K562 (cell line): ENCODE measurements around the gene COQ6. TPM values are rescaled to one million over a fixed set of nuclear protein-coding genes. Genes with fewer than 3 reads are reported as not detected.

ENCODE experiments used
- CUX1 ChIP-seq: fragments of 200-800 bp; sonication (Bioruptor generic); IDR thresholded peaks from 2 replicates; pipeline ENCODE4 v1.6.1; 2016; ENCODE audit warnings: missing genetic modification characterization, missing compliant biosample characterization
- E2F4 ChIP-seq: sonication (generic); formaldehyde crosslinking; IDR thresholded peaks from 2 replicates; pipeline ENCODE4 v1.8.0; 2022; ENCODE audit warnings: mild to moderate bottlenecking, low read depth, missing genetic modification reagents
- EGR1 ChIP-seq: fragments of 450-650 bp; conservative IDR thresholded peaks from 2 replicates; pipeline ENCODE4 v1.6.1; 2017; ENCODE audit warnings: mild to moderate bottlenecking
- HMGN3 ChIP-seq: IDR thresholded peaks from 2 replicates; pipeline ENCODE4 v1.6.1; 2011; ENCODE audit warnings: borderline replicate concordance, low read depth, mild to moderate bottlenecking, mixed read lengths, low read length; ENCODE audit not compliant: insufficient read length; ENCODE audit errors: extremely low read depth
- NR0B1 ChIP-seq: fragments of 450-650 bp; IDR thresholded peaks from one replicate; pipeline ENCODE4 v1.6.1; 2018; ENCODE audit warnings: mild to moderate bottlenecking, moderate library complexity; ENCODE audit not compliant: partially characterized antibody
- POLR2AphosphoS5 ChIP-seq: IDR thresholded peaks from 2 replicates; pipeline ENCODE4 v1.6.1; 2011; ENCODE audit warnings: mild to moderate bottlenecking, low read depth, low read length, moderate library complexity; ENCODE audit not compliant: control insufficient read depth, insufficient read depth
- POLR2G ChIP-seq: fragments of 200-400 bp; formaldehyde crosslinking; IDR thresholded peaks from 2 replicates; pipeline ENCODE4 v1.6.1; 2017; ENCODE audit warnings: low read depth, mild to moderate bottlenecking, antibody characterized with exemption, low read length, moderate library complexity
- RB1 ChIP-seq: fragments of 450-650 bp; IDR thresholded peaks from 2 replicates; pipeline ENCODE4 v1.6.1; 2017; ENCODE audit warnings: low read depth, mild to moderate bottlenecking
- RHOXF2B ChIP-seq: fragments of 250-450 bp; sonication (Bioruptor Pico); conservative IDR thresholded peaks from 2 replicates; pipeline ENCODE4 v1.5.1; 2021
- SIN3A ChIP-seq, 2 experiments: fragments of 150-350 bp in 1 of 2; IDR thresholded peaks; 2 replicates each; pipeline ENCODE4 v1.6.1; 2011 to 2016; ENCODE audit warnings: borderline replicate concordance in 2 of 2, low read depth in 2 of 2, low read length in 2 of 2, mild to moderate bottlenecking in 2 of 2, moderate library complexity in 2 of 2; ENCODE audit not compliant: control insufficient read depth in 1 of 2
- THRB ChIP-seq: fragments of 450-650 bp; formaldehyde crosslinking; conservative IDR thresholded peaks from 2 replicates; pipeline ENCODE4 v1.4.0; 2022; ENCODE audit warnings: mild to moderate bottlenecking, missing genetic modification characterization
- ZBTB7A ChIP-seq: IDR thresholded peaks from 2 replicates; pipeline ENCODE4 v1.6.1; 2011; ENCODE audit warnings: low read depth, mild to moderate bottlenecking, low read length, moderate library complexity, borderline replicate concordance; ENCODE audit not compliant: control insufficient read depth
- ZNF395 ChIP-seq: fragments of 200-800 bp; sonication (Bioruptor generic); IDR thresholded peaks from 2 replicates; pipeline ENCODE4 v1.6.1; 2017; ENCODE audit warnings: missing genetic modification characterization, missing compliant biosample characterization
- polyA plus RNA-seq, 8 experiments: library from polyadenylated mRNA; depleted of rRNA in 4 of 8; stranded (reverse) in 5 of 8; unstranded in 3 of 8; fragments of >200 nt; fragmentation: Nextera tagmentation in 2 of 8; fragmentation: Illumina TruSeq in 1 of 8; extraction: Ambion mirVana in 2 of 8; extraction: Trizol in 1 of 8; gene quantifications; 2 replicates each; pipeline versions ENCODE4 v1.2.1 to v1.2.3, GENCODE V29; 2011 to 2014; ENCODE audit warnings: inconsistent platforms in 1 of 8, missing spikeins in 1 of 8
- total RNA-seq, 7 experiments: library from RNA; depleted of rRNA in 6 of 7; stranded (reverse); fragments of >200 nt in 6 of 7; fragmentation: Illumina TruSeq in 2 of 7; extraction: Trizol in 2 of 7; gene quantifications; 2 replicates each; pipeline versions ENCODE4 v1.2.1 to v1.2.3, GENCODE V29; 2011 to 2021; ENCODE audit warnings: low replicate concordance in 1 of 7

COQ6 gene
- total and polyA plus RNA-seq, 9 of the 15 experiments (the other 6 are each of a cell fraction or from before 2014, with no cell fraction given) = 4.3 to 29.0 (median 11.7) TPM

- TF ChIP-seq ZNF395 (CRISPR knock-in tag) = 0 out of 2 replicates have a peak, but pooled peaks have one; percentile 17
- peak; percentile 73; the same call in 1 of the 2 replicates for TF ChIP-seq ZBTB7A
- TF ChIP-seq RHOXF2B (CRISPR knock-in tag) = no peak
- no peak for TF ChIP-seq HMGN3
- TF ChIP-seq THRB (CRISPR knock-in tag) = no peak
- peak; percentile 90 to 92; a peak in 3 of 4 replicates for TF ChIP-seq SIN3A (IDR thresholded peaks at IDR 0.05; ENCODE audit: borderline replicate concordance in 2 of 2, control insufficient read depth in 1 of 2, low read depth in 2 of 2, low read length in 2 of 2)
- TF ChIP-seq POLR2G = peak; percentile 99
- TF ChIP-seq CUX1 (CRISPR knock-in tag) = no peak
- peak; percentile 41; the same call in 1 of the 2 replicates for TF ChIP-seq EGR1
- TF ChIP-seq E2F4 = peak; percentile 43; the same call in 1 of the 2 replicates
- TF ChIP-seq RB1 = peak; percentile 37; the same call in 1 of the 2 replicates
- TF ChIP-seq POLR2AphosphoS5 = peak; percentile 57; the same call in 1 of the 2 replicates
- no peak for TF ChIP-seq NR0B1
Measured at GRCh38 chr14:73949752-73950734, at the start of gene COQ6, which contains the start of gene FAM161B (continued).
